PFSK-1 (cell line): ENCODE data around the gene ETS2.

ENCODE experiments used
- FOXP2 ChIP-seq: optimal IDR thresholded peaks from 2 replicates; pipeline ENCODE3; 2011; ENCODE audit warnings: borderline replicate concordance, control low read depth, inconsistent platforms; ENCODE audit not compliant: insufficient read depth; ENCODE audit errors: extremely low read length, extremely low read depth
- POLR2AphosphoS5 ChIP-seq: IDR thresholded peaks from 2 replicates; pipeline ENCODE4 v1.6.1; 2012; ENCODE audit warnings: low read depth, mild to moderate bottlenecking, control low read depth, low read length, moderate library complexity
- SIN3A ChIP-seq: IDR thresholded peaks from 2 replicates; pipeline ENCODE4 v1.6.1; 2012; ENCODE audit warnings: mild to moderate bottlenecking, low read length, moderate library complexity, borderline replicate concordance; ENCODE audit not compliant: insufficient read depth
- TF ChIP-seq, protein P1 (sequence below), 2 experiments: IDR thresholded peaks; 2 replicates each; pipeline versions ENCODE4 v1.6.1 to v1.8.0; 2011 to 2012; ENCODE audit warnings: low read depth in 2 of 2, low read length in 2 of 2, control low read depth in 1 of 2, inconsistent platforms in 1 of 2, mild to moderate bottlenecking in 1 of 2, moderate library complexity in 1 of 2; ENCODE audit not compliant: insufficient read depth in 1 of 2

DNA sequence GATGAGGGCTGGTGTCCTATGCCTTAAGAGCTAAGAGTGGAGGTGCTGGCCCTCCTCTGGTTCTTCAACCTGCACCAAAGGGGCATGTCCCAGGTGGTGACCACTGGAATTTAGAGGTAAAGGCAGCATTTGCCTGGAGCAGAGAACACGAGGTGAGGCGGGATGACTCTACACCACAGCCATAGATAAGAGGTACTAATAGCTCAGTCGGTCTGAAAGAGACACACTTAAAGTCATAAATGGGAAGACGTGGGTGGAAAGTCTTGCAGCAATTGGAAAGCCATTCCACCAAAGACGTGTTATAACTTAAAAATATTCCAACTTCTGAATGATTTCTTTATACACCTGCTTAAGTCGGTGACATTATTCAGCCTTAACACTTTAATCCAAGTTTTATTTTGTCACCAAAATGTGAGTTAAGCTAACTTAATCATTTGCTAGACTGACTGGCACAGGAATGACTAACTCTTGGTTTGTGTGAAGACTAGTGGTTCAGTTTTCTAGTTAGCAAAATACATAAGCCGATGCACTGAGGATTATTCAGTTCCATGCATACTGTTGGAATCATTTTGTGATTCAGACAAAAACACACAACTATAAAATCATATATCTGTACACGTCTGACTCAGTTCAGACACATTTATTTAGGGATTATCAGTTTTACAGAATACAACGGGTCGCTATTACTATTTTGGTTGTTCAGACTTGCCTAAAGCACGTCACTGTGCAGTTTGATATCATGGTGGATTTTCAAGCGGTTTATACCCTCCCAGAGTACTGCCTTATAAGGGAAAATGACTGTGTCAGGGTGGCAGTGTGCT lies 4.6 kb upstream of the ETS2 start:
- TF ChIP-seq POLR2AphosphoS5 (no peak), FOXP2 (no peak), SIN3A (no peak)
- TF ChIP-seq, protein P1, sequence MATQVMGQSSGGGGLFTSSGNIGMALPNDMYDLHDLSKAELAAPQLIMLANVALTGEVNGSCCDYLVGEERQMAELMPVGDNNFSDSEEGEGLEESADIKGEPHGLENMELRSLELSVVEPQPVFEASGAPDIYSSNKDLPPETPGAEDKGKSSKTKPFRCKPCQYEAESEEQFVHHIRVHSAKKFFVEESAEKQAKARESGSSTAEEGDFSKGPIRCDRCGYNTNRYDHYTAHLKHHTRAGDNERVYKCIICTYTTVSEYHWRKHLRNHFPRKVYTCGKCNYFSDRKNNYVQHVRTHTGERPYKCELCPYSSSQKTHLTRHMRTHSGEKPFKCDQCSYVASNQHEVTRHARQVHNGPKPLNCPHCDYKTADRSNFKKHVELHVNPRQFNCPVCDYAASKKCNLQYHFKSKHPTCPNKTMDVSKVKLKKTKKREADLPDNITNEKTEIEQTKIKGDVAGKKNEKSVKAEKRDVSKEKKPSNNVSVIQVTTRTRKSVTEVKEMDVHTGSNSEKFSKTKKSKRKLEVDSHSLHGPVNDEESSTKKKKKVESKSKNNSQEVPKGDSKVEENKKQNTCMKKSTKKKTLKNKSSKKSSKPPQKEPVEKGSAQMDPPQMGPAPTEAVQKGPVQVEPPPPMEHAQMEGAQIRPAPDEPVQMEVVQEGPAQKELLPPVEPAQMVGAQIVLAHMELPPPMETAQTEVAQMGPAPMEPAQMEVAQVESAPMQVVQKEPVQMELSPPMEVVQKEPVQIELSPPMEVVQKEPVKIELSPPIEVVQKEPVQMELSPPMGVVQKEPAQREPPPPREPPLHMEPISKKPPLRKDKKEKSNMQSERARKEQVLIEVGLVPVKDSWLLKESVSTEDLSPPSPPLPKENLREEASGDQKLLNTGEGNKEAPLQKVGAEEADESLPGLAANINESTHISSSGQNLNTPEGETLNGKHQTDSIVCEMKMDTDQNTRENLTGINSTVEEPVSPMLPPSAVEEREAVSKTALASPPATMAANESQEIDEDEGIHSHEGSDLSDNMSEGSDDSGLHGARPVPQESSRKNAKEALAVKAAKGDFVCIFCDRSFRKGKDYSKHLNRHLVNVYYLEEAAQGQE (IDR thresholded peaks at IDR 0.05; ENCODE audit: insufficient read depth in 1 of 2, low read depth in 2 of 2, low read length in 2 of 2): no peak
